ENCODE data around the gene SPRTN.

The SPRTN gene, protein sequence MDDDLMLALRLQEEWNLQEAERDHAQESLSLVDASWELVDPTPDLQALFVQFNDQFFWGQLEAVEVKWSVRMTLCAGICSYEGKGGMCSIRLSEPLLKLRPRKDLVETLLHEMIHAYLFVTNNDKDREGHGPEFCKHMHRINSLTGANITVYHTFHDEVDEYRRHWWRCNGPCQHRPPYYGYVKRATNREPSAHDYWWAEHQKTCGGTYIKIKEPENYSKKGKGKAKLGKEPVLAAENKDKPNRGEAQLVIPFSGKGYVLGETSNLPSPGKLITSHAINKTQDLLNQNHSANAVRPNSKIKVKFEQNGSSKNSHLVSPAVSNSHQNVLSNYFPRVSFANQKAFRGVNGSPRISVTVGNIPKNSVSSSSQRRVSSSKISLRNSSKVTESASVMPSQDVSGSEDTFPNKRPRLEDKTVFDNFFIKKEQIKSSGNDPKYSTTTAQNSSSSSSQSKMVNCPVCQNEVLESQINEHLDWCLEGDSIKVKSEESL

DNA sequence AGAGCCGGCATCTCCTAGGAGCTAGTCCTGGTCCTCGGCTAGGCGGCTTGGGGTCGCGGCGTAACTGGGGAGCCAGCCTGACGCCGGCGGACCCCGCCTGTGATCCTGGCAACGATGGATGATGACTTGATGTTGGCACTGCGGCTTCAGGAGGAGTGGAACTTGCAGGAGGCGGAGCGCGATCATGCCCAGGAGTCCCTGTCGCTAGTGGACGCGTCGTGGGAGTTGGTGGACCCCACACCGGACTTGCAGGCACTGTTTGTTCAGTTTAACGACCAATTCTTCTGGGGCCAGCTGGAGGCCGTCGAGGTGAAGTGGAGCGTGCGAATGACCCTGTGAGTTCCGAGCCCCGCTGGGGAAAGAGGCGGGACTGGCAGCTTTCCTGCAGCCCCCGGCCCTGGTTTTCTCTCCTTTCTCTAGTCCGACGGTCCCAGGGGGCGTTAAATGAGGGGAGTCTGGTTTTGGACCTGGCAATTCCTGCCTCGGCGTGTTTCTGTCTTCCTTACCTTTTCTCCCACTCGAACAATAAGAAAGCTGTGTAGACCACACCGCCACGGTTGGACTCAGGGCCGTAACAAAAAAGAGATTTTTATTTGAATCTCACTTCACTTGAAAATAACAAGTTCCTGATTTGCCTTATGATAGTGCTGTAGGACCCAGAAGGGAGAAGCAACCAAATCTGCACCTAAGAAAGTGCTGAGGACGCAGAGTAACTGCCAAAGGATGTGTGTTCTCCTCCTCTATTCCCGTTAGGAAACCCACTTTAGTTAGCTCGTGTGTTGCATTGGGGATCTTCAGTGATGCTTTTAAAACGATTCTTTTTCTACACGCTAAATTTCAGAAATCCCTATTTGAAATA lies at the start of gene SPRTN:
TSS of gene SPRTN (plus strand) at position 24 of the 859 bp plus-strand sequence. CDS start at position 115, 91 bp downstream.
- H3K4me3 ChIP-seq (ENCODE audit: low read depth, low read length), result peak within 1 kb of the TSS; percentile 64
- TF ChIP-seq, protein P1, sequence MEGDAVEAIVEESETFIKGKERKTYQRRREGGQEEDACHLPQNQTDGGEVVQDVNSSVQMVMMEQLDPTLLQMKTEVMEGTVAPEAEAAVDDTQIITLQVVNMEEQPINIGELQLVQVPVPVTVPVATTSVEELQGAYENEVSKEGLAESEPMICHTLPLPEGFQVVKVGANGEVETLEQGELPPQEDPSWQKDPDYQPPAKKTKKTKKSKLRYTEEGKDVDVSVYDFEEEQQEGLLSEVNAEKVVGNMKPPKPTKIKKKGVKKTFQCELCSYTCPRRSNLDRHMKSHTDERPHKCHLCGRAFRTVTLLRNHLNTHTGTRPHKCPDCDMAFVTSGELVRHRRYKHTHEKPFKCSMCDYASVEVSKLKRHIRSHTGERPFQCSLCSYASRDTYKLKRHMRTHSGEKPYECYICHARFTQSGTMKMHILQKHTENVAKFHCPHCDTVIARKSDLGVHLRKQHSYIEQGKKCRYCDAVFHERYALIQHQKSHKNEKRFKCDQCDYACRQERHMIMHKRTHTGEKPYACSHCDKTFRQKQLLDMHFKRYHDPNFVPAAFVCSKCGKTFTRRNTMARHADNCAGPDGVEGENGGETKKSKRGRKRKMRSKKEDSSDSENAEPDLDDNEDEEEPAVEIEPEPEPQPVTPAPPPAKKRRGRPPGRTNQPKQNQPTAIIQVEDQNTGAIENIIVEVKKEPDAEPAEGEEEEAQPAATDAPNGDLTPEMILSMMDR (IDR thresholded peaks at IDR 0.05; ENCODE audit: insufficient read depth, low read depth, low read length, missing control alignments), result no peak
- DNase-seq (ENCODE audit: low read depth), result peak; percentile 3

DNA sequence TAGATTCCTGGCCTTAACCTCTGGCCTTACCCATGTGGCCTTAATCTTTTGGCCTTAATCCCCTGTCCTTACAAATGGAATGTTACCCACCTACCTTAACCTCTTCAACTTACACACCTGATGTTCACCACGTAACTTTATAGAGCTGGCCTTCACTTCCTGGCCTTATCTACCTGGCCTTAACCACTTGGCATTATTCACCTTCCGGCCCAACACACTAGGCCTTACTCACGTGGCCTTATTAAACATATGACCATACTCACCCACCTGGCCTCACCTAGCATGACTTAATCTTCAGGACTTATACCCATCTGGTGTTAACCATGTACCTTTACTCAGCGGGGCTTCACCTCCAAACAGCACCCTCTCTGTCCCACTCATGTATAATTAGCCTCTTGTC lies 42.2 kb upstream of the SPRTN start:
- TF ChIP-seq, protein P1 (IDR thresholded peaks at IDR 0.05; ENCODE audit: insufficient read depth, low read depth, low read length, missing control alignments), result no peak
- no peak for DNase-seq (ENCODE audit: low read depth)
- no peak overlapping the region for H3K4me3 ChIP-seq (ENCODE audit: low read depth, low read length)

DNA sequence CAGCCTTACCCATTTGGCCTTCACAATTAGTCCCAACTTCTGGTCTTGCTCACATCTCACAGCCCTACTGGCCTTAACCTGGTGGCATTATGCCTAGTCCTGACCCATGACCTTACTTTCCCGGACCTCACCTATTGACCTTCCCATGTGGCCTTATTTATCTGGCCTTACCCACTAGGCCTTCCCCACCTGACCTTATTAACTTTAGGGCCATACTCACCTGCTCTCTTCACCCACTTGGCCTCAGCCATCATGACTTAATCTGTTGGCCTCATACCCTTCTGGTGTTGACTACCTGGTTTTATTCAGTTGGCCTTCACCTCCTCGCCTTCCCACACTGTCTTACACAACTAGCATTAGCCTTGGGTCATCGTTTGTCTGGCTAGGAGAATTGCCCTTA lies 36.1 kb upstream of the SPRTN start:
- H3K4me3 ChIP-seq (ENCODE audit: low read depth, low read length), result no peak overlapping the region
- DNase-seq (ENCODE audit: low read depth), result no peak
- TF ChIP-seq, protein P1 (IDR thresholded peaks at IDR 0.05; ENCODE audit: insufficient read depth, low read depth, low read length, missing control alignments), result no peak

DNA sequence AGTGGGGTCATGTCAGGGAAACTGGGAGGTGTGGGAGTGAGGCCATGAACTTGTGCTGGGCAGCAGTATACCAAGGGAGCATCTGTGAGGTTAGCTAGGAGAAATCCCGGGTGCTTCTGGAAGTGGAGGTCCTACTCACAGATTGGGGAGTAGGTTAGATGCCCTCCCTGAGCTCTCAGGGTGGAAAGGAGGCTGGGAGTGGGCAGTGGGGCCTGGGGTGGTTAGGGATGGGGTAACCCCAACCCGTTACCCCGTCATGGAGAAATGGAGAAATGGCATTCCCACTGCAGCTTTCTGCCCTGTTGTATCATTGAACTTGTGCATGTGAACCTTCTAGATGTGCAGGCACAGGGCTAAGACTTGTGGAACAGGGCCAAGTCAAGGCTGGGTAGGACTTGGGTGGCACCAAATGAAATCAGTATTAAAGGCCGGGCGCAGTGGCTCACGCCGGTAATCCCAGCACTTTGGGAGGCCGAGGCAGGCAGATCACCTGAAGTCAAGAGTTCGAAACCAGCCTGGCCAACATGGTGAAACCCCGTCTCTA lies 27.6 kb upstream of the SPRTN start:
- DNase-seq (ENCODE audit: low read depth), result no peak
- TF ChIP-seq, protein P1 (IDR thresholded peaks at IDR 0.05; ENCODE audit: insufficient read depth, low read depth, low read length, missing control alignments), result no peak
- no peak overlapping the region for H3K4me3 ChIP-seq (ENCODE audit: low read depth, low read length)

DNA sequence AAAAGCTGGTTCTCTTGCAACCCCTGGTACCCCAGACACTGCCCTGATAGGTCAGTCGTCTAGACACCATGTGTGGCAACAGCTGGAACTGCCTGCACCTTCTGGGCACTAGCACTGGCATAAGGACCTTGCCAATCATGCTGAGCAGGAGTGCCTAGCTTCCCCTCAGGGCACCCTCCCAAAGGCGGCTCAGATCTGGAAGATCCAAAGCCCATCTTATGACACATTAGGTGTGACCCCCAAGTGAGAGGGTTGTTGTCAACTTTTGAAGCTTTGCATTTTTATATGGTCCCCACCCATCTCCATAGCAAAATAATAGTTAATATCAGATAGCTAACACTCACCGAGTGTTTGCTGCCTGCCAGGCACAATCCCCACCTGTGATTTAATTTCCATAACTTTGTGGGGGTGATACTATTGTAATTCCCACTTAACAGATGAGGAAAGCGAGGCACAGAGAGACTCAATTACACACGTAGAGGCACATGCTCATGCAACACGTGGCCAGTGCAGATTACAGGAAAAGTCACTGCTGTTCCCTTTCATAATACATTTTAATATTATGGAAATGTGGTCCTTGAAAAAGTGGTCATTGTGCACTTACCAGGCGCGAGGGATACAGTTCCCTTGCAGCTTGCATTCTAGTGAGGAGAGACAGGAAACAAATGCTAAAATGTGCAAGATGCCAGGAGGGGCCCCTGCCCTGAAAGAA lies 26.2 kb upstream of the SPRTN start:
- H3K4me3 ChIP-seq (ENCODE audit: low read depth, low read length), result no peak overlapping the region
- TF ChIP-seq, protein P1 (IDR thresholded peaks at IDR 0.05; ENCODE audit: insufficient read depth, low read depth, low read length, missing control alignments), result no peak
- DNase-seq (ENCODE audit: low read depth), result no peak

DNA sequence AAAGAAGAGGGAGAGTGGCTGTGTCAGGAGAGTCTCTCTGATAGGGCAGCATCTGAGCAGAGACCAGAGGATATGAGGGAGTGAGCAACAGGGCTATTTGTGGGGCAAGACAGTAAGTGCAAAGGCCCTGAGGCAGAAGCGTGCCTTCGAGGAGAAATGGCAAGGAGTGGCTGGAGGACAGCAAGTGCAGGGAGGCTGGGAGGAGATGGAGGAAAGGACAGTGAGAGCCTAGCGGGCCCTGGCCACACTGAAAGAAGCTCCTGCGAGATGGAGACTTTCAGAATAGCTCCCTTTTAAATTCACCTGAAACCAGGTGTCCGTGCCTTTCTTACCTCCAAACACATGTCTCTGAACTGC lies 25.7 kb upstream of the SPRTN start:
- DNase-seq (ENCODE audit: low read depth), result no peak
- TF ChIP-seq, protein P1 (IDR thresholded peaks at IDR 0.05; ENCODE audit: insufficient read depth, low read depth, low read length, missing control alignments), result no peak

More for the DNA sequence above, 25.7 kb upstream of the SPRTN start:
- H3K4me3 ChIP-seq (ENCODE audit: low read depth, low read length), result no peak overlapping the region
